Measurements from ENCODE around the gene MUTYH. TPM values are rescaled to one million over a fixed set of nuclear protein-coding genes. Genes with fewer than 3 reads are reported as not detected.

MUTYH gene
- total RNA-seq, 1 experiment from 2014 or later: 48.4 TPM

DNA sequence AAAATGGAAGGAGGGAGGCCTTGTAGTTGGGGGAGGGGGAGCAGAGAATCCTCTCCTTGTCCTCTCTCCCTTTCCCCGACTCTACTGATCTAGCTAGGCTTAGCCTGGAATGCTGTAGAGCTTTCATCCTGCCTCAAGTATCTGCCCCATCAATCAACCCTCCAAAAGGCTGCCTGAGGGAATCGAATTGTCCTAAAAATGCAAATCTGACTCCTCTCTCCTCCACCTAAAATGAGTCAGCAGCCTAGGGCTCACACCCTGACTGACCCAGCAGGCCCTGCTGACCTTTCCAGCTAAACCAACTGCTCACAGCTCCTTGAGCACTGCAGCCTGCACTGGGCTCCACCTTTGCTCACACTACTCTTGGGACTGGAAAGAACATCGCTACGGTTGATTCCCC is 10.8 kb downstream of the MUTYH start:
- peaks cover 39% of the 10 kb centered on the region for H3K4me1 ChIP-seq
- Mint-ChIP-seq H3K4me1 (ENCODE audit: low read depth, unreplicated experiment) (peaks cover 19% of the 10 kb centered on the region), H3K9me3 (ENCODE audit: unreplicated experiment) (no peaks in the 10 kb centered on the region), H3K27me3 (ENCODE audit: insufficient read depth, unreplicated experiment) (no peaks in the 10 kb centered on the region), H3K36me3 (ENCODE audit: insufficient read depth, unreplicated experiment) (peaks cover 69% of the 10 kb centered on the region), H3K4me3 (ENCODE audit: unreplicated experiment) (peak overlapping the region; percentile 89), H3K27ac (ENCODE audit: unreplicated experiment) (peak overlapping the region; percentile 93)
- intact Hi-C loops (cut with micrococcal nuclease; ENCODE audit: unreplicated experiment): loop anchor here (1.0 kb wide), 1 partner anchor 26 kb away; no protein-coding TSS in a partner anchor
- peak; percentile 86 to 90 for DNase-seq
- ChIA-PET POLR2A (interaction anchor here (0.6 to 4.6 kb wide), 8 partner anchors 8 to 1696 kb away, joined by 3 to 68 read pairs (median 4); partner anchors contain the start of genes GPBP1L1, MUTYH, PRDX1 and TOE1), CTCF (interaction anchor here (1.3 to 2.6 kb wide), 2 partner anchors 11 to 26 kb away, joined by 6 to 26 read pairs; partner anchors contain the start of genes MUTYH and TOE1)
- peak overlapping the region; percentile 98 for H3K4me3 ChIP-seq (ENCODE audit: low read depth, low read length)
- H3K9me3 ChIP-seq: no peaks in the 10 kb centered on the region
- TF ChIP-seq, protein P1, sequence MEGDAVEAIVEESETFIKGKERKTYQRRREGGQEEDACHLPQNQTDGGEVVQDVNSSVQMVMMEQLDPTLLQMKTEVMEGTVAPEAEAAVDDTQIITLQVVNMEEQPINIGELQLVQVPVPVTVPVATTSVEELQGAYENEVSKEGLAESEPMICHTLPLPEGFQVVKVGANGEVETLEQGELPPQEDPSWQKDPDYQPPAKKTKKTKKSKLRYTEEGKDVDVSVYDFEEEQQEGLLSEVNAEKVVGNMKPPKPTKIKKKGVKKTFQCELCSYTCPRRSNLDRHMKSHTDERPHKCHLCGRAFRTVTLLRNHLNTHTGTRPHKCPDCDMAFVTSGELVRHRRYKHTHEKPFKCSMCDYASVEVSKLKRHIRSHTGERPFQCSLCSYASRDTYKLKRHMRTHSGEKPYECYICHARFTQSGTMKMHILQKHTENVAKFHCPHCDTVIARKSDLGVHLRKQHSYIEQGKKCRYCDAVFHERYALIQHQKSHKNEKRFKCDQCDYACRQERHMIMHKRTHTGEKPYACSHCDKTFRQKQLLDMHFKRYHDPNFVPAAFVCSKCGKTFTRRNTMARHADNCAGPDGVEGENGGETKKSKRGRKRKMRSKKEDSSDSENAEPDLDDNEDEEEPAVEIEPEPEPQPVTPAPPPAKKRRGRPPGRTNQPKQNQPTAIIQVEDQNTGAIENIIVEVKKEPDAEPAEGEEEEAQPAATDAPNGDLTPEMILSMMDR (IDR thresholded peaks at IDR 0.05; ENCODE audit: insufficient read depth in 1 of 2, low read depth in 1 of 2, low read length in 1 of 2, severe bottlenecking in 1 of 2, unreplicated experiment in 1 of 2): no peak
- peaks cover 11% of the 10 kb centered on the region for H3K36me3 ChIP-seq (ENCODE audit: control insufficient read depth, insufficient read depth, low read length)
- BruUV-seq (replicated peaks): no TSS peak
- no peaks in the 10 kb centered on the region for H3K27me3 ChIP-seq (replicated peaks; ENCODE audit: control insufficient read depth, insufficient read depth, low read length)

DNA sequence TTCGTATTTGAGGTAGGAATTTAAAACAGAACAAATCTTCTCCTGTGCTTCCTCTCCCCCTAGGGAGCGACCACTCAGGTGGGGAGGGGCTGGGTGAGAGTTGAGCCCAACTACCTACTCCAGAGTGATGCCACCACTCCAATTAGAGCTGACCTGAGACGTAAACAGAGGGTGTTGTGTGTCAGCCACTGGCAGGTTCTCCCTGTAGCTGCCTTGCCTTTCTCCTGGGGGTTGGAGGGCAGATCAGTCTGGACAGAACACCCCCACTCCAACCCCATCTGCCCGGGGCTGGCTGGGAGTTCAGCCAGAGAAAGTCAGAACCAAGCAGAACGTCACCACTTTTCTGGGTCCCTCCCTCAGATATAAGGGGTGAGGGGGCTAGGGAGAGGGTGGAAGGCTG is 11.6 kb downstream of the MUTYH start:
- Histone ChIP-seq H3K4me3 (ENCODE audit: low read depth, low read length) (peak overlapping the region; percentile 98), H3K36me3 (ENCODE audit: control insufficient read depth, insufficient read depth, low read length) (peaks cover 8% of the 10 kb centered on the region), H3K9me3 (no peaks in the 10 kb centered on the region), H3K4me1 (peaks cover 36% of the 10 kb centered on the region), H3K27me3 (replicated peaks; ENCODE audit: control insufficient read depth, insufficient read depth, low read length) (no peaks in the 10 kb centered on the region)
- Mint-ChIP-seq H3K27ac (ENCODE audit: unreplicated experiment) (peak overlapping the region; percentile 93), H3K4me3 (ENCODE audit: unreplicated experiment) (peak overlapping the region; percentile 89), H3K4me1 (ENCODE audit: low read depth, unreplicated experiment) (peaks cover 16% of the 10 kb centered on the region), H3K9me3 (ENCODE audit: unreplicated experiment) (no peaks in the 10 kb centered on the region), H3K36me3 (ENCODE audit: insufficient read depth, unreplicated experiment) (peaks cover 64% of the 10 kb centered on the region), H3K27me3 (ENCODE audit: insufficient read depth, unreplicated experiment) (no peaks in the 10 kb centered on the region)
- ChIA-PET POLR2A (interaction anchor here (1.2 to 4.6 kb wide), 4 partner anchors 9 to 193 kb away, joined by 3 to 68 read pairs (median 8); partner anchors contain the start of genes MUTYH, PRDX1 and TOE1), CTCF (interaction anchor here (1.3 to 2.6 kb wide), 2 partner anchors 12 to 25 kb away, joined by 6 to 26 read pairs; partner anchors contain the start of genes MUTYH and TOE1)
- DNase-seq: peak; percentile 37 to 59
- intact Hi-C loops (cut with micrococcal nuclease; ENCODE audit: unreplicated experiment): loop anchor here (1.0 kb wide), 2 partner anchors 8 to 25 kb away; no protein-coding TSS in a partner anchor
- TF ChIP-seq, protein P1 (IDR thresholded peaks at IDR 0.05; ENCODE audit: insufficient read depth in 1 of 2, low read depth in 1 of 2, low read length in 1 of 2, severe bottlenecking in 1 of 2, unreplicated experiment in 1 of 2): no peak
- BruUV-seq (replicated peaks): no TSS peak

DNA sequence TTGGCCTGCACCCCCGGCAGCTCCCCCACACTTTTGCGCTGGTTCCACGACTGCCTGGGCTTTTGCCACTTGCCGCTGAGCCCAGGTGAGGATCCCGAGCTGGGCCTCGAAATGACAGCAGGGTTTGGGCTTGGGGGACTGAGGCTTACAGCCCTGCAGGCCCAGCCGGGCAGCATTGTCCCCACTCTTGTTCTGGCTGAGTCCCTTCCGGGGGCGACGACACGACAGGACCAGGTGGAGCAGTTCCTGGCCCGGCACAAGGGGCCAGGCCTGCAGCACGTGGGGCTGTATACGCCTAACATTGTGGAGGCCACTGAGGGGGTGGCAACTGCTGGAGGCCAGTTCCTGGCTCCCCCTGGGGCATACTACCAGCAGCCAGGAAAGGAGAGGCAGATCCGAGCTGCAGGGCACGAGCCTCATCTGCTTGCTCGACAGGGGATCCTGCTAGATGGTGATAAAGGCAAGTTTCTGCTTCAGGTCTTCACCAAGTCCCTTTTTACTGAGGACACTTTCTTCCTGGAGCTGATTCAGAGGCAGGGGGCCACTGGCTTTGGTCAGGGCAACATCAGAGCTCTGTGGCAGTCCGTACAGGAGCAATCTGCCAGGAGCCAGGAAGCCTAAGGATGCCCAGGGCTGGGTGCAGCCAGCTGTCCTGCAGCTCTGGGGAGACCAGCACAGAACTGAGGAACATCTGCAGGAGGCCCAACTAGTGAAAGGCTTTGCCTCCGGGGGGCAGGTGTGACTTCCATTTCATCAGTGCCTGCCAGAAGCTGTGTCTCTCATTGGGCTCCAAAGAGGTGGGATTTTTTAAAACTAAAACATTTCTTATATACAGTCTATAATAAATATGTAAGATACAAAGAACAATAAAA is 12.4 kb downstream of the MUTYH start:
- intact Hi-C loops (cut with micrococcal nuclease; ENCODE audit: unreplicated experiment): loop anchor here (1.0 kb wide), 1 partner anchor 8 kb away; no protein-coding TSS in a partner anchor
- H3K36me3 Mint-ChIP-seq (ENCODE audit: insufficient read depth, unreplicated experiment): peaks cover 59% of the 10 kb centered on the region
- TF ChIP-seq, protein P1 (IDR thresholded peaks at IDR 0.05; ENCODE audit: insufficient read depth in 1 of 2, low read depth in 1 of 2, low read length in 1 of 2, severe bottlenecking in 1 of 2, unreplicated experiment in 1 of 2): no peak
- peak overlapping the region; percentile 93 for H3K27ac Mint-ChIP-seq (ENCODE audit: unreplicated experiment)
- ChIA-PET POLR2A (interaction anchor here (0.8 to 4.6 kb wide), 5 partner anchors 8 to 164 kb away, joined by 4 to 68 read pairs (median 5); partner anchors contain the start of genes MUTYH, TESK2 and TOE1), CTCF (interaction anchor here (2.6 kb wide), 1 partner anchor 24 kb away, joined by 26 read pairs; no protein-coding TSS in a partner anchor)
- H3K27me3 ChIP-seq (replicated peaks; ENCODE audit: control insufficient read depth, insufficient read depth, low read length): no peaks in the 10 kb centered on the region
- peak; percentile 32 to 61 for DNase-seq
- peaks cover 16% of the 10 kb centered on the region for H3K4me1 Mint-ChIP-seq (ENCODE audit: low read depth, unreplicated experiment)
- no peaks in the 10 kb centered on the region for H3K9me3 ChIP-seq
- peaks cover 4% of the 10 kb centered on the region for H3K36me3 ChIP-seq (ENCODE audit: control insufficient read depth, insufficient read depth, low read length)
- no peaks in the 10 kb centered on the region for H3K9me3 Mint-ChIP-seq (ENCODE audit: unreplicated experiment)
- no peaks in the 10 kb centered on the region for H3K27me3 Mint-ChIP-seq (ENCODE audit: insufficient read depth, unreplicated experiment)
- no TSS peak for BruUV-seq (replicated peaks)
- peak overlapping the region; percentile 89 for H3K4me3 Mint-ChIP-seq (ENCODE audit: unreplicated experiment)
- peak overlapping the region; percentile 98 for H3K4me3 ChIP-seq (ENCODE audit: low read depth, low read length)
- H3K4me1 ChIP-seq: peaks cover 36% of the 10 kb centered on the region

Measured in Caco-2 (cell line).